Activated naive CD8-positive, alpha-beta T cell treated with anti-CD3 and anti-CD28 coated beads, Interleukin-2, amount 50 U/mL, for 16 hours (primary cell): ENCODE results near the gene PKLR.

ENCODE experiments used
- DNase-seq: peaks from one replicate; pipeline ENCODE4 v3.0.0-alpha.2; 2020; ENCODE audit warnings: low read depth, low spot score

PKLR gene

DNA sequence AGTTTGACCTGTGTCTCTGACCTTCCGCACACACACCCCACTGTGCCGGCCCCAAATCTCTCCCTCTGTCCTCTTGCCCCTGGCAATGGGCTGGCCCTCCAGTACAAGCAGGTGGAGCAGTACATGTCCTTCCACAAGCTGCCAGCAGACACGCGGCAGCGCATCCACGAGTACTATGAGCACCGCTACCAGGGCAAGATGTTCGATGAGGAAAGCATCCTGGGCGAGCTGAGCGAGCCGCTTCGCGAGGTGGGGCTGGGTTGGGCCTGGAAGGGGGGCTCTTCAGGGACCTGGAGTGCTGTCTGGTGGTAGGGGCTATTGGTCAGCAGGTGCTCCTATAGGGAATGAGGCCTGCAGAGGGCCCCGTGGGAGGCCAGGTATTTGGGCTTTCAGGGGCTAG, 16.2 kb downstream of the PKLR start:
- DNase-seq = no peak

DNA sequence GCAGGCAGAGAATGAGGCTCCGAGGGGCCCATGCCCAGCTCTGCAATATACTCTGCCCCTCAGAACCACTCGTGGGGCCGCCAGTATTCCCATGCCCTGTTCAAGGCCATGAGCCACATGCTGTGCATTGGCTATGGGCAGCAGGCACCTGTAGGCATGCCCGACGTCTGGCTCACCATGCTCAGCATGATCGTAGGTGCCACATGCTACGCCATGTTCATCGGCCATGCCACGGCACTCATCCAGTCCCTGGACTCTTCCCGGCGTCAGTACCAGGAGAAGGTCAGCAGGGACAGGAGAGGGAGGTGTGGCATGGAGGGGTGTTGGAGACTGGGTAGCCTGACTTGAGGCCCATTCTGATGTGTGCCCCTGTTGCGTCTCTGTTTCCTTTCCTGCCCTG, 16.8 kb downstream of the PKLR start:
- DNase-seq = no peak

DNA sequence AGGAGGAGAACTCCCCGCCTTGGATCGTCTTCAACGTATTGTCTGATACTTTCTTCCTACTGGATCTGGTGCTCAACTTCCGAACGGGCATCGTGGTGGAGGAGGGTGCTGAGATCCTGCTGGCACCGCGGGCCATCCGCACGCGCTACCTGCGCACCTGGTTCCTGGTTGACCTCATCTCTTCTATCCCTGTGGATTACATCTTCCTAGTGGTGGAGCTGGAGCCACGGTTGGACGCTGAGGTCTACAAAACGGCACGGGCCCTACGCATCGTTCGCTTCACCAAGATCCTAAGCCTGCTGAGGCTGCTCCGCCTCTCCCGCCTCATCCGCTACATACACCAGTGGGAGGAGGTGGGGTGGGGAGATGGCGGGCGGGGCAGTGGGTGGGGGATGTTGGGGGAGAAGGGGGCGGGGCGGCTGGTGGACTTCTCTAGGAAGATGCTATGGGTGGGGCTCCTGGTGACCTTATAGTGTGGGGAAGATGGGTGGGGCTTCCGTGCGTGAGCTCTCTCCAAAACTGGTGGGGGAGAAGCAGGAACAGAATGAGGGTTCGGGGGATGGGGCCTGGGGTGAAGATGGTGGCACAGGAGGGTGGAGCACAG, 18.6 kb downstream of the PKLR start:
- DNase-seq = no peak

DNA sequence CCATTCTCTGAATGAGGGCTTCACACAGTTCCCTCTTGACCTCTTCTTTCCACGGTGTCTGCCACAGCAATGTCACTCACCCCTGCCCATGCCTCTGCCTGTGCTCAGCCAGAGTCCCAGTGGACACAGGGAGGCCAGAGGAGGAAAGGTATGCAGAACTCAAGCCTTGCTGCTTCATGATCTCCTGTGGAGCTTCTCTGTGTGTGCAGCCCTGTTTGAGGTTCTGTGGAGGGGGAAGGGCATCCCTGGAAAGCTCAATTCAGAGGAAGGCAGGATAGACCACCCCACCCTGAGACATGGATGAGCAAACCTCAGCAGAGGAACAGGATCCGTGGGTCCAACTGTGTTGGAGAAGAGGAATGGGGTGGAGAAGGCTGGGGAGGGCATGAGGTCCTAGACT, 22.0 kb downstream of the PKLR start:
- no peak for DNase-seq

DNA sequence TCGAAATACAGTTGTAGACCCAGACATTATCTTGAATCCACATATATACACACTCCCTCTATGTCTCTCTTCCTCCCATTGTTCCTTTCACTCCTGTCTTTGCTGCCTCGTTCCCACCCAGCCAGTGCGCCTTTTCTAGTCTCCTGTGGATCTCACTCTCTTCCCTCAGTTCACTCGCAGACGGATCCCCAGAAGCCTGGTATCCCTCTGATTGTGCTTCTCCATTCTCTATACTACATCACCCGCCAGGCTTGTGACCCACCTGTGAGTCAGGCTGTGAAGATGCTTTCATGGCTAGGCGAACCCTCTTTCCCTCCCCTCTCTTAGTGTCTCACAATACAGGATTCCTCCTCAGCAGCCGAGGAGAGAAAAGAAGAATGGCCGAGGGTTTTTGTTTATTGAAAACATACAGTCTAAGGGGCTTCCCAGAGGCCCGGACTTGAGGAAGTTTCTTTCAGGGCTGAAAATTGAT, 22.5 kb downstream of the PKLR start:
- DNase-seq = no peak

DNA sequence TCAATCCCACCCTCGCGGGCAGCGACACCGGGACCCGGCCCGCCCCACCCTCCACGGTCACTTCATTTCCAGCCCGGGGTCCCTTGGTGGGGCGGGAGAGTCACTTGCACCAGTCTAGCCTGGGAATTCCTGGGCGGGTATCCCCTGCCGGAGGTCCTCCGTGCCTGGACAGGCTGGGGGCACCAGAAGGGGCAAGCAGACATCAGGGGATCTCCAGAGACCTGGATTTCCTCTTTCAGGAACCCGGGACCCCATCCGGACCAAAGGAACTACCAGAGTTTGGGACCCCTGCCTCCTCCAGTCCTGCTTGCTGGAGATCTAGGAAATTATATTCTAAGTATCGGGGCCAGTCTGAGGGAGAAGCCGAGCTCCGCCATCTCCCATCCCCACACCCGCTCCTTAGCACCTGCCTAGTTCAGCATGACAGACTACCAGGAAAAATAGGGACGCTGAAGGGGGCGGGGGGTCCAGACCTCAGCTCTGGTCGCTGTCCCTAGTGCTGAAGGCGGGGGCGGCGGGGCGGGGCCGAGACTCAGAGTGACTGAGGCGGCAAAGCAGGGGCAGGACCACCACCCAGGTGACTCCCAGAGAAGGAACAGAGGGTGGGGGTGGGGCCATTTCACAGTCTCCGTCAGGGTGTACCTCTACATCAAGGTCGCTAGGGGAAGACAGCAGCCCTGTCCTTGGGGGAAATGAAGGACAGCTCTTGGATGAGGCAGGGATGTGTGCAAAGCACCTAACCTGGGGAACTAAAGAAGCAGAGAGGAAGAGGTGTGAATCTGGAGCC, 23.1 kb downstream of the PKLR start:
- DNase-seq = peak; percentile 56

DNA sequence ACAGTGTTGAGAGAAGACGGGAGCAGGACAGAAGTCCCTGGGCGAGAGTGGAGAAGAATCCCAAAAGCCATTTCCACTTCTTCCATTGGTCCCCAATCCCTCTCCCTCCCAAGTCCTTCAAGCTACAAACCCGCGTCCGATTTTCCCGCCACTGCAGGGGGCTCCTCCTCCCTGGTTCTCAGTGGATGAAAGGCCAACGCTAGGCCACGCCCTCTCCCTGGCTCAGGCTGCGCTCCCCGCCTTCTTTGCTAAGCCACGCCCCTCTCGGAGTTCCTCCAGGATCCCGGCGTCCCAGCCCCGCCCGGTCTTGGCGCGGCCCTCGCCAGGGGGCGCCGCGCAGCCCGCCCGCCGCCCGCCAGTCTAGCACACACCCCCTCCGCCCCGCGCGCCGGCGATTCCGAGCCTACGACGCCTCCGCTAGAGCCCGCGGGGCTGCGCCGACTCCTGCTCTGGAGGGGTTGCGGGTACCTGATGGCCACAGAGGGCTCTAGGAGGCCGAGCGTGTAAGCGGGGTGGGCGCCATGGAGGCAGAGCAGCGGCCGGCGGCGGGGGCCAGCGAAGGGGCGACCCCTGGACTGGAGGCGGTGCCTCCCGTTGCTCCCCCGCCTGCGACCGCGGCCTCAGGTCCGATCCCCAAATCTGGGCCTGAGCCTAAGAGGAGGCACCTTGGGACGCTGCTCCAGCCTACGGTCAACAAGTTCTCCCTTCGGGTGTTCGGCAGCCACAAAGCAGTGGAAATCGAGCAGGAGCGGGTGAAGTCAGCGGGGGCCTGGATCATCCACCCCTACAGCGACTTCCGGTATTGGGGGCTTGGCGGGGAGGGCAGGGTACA, 24.0 kb downstream of the PKLR start, which contains the start of gene HCN3:
HCN3 (plus strand) TSS at position 394 of the 832 bp plus-strand sequence; CDS start at position 522, 128 bp downstream.
- peak; percentile 88 for DNase-seq

DNA sequence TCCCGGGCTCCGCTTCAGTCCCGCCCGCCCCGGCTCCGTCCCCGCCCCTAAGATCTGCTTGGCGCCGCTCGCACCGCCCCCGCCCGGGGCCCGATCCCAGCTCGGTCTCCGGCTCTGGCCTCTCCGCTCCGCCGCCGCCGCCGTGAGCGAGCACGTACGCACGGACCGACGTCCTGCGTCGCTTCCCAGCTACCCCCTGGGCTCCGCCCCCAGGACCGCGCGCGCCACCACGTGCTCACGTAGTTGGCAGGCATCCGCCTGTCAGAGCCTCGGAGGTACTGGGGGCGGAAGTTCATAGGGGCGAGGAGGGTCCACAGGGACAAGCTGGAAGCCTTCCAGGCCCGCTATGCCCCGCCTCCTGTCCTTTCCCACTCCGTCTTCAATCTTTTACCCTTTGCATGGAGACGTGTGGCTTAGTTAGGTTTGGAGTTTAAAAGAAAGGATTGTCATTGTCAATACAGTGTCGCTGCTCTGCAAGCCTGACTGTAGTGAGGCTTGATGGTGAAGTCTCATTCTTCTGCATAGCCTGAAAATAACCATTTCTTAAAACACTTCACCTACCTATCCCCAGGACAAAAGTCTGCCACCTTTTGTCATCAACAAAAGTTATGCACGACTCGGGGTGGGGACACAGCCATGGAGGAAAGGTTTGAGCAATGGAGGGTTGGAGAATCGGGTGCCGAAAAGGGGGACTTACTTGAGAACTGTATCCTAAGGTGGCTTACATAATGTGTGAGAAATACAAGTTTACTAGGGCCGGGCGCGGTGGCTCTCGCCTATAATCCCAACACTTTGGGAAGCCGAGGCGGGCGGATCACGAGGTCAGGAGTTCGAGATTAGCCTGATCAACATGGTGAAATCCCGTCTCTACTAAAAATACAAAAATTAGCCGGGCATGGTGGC, 27.6 kb downstream of the PKLR start, which contains the start of gene CLK2:
CLK2 (minus strand) TSS at position 162 of the 903 bp plus-strand sequence. CDS start 2,527 bp downstream, outside the sequence.
- DNase-seq = peak; percentile 95

DNA sequence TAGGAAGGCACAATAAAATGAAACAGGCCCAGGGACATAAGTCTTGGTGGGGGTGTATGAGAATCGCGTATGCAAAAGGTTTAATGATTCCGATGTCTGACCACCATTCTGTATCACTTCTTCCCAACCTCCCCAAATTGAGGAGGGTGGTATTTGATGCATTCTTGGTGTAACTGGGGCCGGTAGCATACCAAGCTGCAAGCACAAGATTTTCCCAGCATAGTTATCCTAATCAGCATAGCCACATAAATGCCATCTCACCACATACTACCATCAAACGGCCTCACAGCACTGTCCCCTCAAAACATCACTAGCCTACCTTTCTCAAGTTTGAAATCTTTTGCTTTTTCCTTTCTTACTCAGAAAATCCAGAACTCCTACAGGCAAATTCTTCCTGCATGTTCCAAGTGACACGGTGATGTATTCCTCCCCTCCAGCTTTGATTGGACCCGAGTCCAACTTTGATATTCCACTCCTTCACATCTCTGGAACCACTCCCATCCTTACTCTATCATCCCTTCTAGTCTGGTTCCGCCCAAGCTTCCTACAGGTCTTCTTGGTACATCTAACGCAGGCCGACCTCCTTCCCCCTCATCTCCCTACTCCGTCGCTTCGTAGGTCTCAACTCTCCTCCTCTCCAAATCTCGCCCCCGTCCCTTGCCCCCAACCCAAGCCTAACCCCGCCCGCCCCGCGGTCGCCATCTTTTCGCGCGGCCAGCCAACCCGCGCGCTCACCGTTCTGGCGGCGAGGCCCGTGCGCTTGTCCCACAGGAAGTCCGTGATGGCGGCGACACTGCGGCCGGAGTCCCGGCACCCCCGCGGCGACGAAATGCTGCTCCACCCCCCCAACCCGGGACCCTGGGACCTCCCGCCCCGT, 28.5 kb downstream of the PKLR start:
- DNase-seq = no peak

DNA sequence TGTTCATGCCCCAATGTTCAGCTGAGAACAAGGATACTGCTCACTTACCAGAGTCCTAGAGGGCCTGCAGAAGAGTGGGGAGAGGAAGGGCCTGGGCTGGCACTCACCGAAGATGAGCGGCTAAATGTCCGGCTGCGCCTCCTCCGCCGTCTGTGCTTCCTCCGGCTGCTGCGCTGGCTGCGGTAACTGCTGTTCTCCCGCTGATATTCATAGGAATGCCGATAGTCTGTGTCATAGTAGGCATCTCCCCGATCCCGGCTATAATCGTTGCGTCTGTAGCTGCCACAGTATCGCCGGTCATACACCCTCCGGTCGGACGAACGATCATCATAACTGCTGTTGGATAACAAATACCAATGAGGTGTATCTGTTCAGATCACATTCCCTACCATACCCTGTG, 31.9 kb downstream of the PKLR start:
- no peak for DNase-seq

DNA sequence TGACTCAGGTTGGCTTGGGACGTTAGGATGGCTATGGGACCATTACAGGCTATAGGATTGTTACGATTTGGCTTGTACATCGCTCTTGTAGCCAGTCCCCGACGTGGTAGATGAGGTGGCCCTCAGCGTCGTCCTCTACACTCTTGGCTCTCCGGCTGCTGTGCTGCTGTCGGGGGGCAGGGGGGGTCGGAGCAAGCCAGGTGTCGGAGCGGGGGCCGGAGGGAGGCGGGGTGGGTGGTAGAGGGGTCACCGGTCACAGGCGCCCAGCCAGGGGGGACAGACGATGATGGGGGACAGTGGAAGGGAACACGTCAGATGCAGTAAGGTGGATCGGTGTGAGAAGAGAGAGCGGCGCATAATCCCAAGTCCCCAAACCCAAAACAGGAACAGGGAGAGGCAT, 32.6 kb downstream of the PKLR start:
- DNase-seq = no peak

DNA sequence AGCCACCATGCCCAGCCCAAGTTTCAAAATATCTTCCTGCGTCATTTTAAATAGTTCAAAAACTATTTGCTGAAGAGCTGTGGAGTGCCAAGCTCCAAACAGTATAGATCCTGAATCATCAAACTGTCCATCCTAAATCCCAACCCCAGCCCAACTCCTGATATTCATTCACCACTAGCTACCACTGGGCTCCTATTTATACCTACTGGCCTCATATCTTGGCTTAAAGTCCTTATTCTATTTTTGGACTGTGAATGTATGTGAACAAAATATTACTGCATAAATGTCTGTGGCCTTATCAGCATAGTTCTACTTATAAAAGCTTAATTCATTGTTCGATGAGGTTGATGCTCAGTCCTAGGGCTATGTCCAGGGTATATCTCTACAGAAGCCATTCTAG, 33.9 kb downstream of the PKLR start:
- no peak for DNase-seq

DNA sequence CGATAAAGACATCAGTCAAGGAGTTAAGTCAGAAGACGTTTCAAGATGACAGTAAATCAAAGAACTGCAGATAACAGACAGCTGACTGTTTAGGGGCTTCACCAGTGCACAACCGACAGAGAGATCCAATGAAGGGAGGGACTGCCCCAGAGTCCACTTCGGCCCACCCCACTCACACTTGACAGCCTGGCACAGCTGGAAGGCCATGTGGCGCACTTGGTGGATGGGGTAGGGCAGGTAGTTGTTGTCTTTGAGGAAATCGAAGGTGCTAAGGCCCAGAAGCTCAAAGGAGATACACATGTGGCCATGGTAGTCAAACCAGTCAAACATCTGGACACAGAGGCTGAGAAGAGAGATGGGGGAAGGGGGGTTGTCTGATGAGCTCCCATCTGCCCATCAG, 34.7 kb downstream of the PKLR start:
- DNase-seq = no peak

DNA sequence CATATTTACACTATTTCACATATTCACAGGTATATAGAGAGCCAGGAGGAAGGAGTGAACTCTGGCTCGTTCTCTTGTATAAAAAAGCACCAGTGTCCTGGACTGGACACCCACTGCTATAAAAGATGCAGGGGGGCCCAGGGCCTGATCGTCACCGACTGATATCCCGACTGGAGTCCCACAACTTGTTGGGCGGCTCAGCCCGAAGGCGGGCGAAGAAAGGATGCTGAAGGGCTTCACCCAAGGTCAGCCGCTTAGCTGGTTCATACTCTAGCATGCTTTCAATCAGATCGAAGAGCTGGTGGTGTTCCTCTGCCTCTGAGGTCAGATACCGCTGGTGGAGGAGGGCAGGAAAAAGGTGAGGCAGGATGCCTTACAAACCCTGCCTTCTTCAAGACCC, 38.2 kb downstream of the PKLR start:
- no peak for DNase-seq

DNA sequence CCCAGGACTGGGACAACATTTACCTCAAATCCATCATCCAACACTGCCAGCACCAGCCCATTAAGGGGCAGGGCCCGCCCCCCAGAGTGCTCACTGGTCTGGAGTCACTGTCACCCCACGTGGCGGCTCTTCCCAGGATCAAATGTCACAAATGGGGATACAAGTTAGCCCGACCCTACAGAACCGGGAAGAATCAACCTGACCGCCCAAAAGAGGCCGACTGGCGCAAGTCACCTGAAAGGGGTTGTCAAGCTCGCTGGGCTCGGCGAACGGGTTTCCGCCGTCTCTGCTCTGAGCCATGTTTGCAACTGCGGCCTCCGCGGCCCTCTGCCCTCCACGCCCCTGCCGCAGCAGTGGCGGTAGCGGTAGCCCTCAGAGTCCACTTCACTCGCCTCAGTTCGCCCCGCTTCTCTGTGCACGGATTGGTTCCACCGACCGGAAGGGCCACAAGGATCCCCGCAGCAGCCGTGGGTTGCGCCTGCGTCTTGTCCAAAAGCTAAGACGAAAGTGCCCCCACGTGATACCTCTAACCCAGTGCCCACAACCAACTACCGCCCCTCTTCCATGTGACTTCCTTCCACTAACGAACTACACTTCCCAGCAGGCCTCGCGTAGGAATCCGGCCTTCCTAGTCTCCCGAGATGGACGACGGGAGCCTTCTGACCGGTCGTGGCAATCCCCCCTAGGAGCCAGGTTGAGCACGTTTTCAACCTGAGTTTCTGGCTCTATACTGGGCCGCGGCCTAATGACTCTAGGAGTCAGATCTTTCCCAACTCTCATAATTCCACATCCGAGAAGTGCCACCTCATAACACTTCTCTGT, 39.2 kb downstream of the PKLR start, which contains the start of gene SCAMP3:
SCAMP3 (minus strand) TSS at position 509 of the 822 bp plus-strand sequence; CDS start at position 300, 209 bp downstream.
- peak; percentile 72 for DNase-seq

DNA sequence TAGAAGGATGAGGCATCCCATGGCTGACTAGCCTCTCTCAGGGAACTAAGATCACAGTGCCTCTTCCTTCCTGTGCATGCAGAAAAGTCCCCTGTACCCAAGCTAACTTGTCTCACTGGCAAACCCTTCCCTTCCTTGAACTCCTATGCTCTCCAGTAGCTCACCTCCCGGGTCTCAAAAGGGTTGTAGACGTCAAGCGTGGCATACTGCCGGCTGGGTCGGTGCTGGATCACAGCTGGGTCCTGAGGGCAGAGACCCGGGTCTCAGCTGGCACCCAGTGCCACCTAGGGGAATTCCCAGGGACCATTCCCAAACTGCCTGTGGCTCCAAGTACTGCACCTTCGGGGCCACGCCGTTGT, 39.8 kb downstream of the PKLR start:
- no peak for DNase-seq

DNA sequence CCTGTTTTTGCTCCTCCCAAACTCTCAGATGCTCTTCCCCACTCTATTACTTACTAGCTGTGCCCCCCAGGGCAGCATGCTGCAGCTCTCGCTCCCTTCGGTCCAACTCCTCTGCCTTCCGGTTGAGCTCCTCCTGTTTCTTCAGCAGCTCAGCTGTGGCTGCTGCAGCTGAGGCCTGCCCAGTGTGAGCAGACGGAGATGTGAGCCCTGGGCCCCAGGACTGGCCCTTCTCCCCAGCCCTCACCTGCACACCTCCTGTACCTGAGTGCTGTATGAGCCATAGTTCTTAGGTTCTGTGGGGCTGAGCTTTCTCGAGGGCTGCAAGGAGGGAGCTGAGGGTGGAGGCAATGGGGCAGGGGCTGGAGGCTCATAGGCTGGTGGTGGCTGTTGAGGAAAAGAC, 41.0 kb downstream of the PKLR start:
- DNase-seq = no peak

DNA sequence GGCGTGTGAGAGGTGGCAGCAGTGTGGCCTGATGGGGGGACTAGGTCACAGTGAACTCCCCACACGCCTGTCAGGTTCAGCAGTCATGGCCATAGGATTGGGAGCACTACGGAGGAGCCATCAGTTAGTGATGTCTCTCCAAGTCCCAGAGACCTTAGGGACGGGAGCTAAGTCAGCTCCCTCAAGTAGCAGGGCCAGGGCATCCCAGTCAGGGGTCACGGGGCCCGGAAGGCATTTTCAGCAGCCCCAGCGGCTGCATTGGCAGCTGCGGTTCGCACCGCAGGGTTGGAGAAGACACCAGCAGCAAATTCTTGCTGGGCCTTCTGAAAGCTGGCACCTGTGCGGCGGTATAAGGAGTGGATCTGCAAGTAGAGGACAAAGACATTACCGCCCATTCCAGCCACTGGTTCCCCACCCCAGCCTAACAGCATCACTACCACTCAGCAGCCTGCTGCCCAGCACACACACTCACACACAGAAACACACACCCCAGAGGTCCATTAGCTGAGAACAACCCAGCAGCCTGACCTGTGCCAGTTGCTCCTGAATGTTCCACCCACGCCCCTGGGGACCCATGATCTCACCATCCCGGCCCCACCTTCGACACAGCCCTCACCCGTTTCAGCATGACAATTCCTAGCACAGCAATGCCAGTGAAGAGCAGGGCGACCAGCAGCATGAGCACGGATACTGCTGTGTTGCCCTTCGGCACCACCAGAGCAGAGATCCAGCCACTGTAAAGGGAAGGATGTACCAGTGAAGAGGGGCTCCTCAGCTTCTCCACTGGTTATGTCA, 45.0 kb downstream of the PKLR start:
- DNase-seq = no peak
